ENCODE measurements around the gene MPPED1.

The MPPED1 gene

DNA sequence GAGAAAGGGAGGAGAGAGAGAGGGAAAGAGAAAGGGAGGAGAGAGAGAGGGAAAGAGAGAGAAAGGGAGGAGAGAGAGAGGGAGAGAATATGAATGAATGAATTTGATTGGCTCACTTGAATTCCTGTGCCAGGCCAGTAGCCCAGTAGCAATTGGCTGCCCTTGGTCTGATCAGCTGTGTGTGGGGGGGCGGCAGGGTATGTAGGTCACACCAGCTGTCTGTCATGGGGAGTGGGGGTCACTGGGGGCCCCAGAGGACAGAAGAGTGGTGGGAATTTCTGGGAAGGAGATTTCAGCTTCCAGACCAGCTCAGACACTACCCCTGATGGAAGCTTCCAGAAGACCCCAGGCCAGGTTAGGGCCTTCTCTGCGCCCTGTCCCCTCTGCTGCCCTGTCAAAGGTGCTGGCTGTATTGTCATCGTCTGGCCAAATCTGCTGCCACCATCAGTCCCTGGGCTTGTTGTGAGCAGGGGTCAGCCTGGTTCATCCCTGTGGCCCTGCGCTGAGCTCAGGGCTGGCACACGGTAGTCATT, 21.1 kb downstream of the MPPED1 start:
- no peak for DNase-seq

DNA sequence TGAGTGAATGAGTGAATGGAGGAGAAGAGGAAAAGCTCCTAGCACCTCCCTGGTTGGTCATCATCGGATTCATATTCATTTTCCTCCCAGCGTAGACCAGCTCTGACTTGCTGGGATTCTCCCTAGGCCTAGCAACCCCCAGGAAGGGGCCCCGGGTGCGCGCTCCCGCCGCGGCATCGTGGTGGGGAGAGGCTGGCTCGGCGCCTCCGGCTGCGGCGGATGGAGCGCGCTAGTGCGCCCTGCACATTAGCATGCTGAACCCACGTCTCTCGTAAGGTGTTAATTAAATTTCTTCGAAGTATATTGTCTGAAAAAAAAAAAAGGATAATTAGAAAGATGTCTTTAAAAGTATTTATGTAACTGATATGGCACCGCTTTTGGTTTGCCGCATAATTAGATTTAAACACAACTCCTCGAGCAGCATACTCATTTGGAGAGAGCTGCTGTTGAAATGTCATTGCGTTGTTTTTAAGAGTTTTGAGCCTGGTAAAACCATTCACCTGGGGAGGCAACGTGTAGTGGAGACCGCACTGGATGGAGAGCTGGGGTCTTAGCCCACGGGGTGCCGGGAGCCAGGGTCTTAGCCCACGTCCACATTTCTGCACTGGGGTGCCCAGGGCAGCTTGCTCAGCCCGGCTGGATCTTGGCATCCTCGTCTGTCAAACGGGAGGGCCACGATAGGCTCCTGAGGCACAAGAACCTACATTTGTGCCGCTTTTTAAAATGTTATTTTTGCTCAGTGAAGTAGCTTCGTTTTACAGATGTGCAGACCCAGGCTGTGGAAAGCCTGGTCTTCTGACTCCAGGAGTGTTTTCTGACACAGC, 21.8 kb downstream of the MPPED1 start:
- DNase-seq = no peak

DNA sequence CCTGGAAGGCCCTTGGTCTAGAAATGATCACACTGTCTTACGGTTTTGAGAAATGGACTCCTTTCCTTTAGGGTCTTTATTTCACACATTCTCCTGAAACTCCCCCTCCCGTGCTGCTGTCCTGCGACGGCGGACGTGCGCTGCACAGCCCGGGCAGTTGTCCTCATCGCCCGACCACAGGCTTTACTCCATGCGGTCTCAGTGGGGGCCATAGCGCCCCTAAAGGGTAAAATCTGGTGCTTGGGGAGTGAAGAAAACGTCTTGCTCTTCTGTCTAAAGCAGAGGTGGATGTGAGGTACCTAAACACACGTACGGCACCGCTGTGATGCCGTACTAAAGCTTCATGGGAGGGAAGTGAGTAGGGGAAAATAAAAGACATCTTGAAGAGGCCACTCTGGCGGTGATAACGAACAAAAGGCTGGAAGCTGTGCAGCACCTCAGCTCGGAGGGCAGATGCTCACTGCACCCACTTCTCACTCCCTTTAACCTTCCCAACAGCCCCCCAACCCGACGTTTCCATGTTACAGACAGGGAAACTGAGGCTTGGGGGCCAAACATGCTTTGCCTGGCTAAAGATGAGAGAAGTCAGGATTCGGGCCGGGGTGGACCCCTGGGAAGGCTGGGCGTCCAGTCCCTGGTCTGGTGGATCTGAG, 22.6 kb downstream of the MPPED1 start:
- DNase-seq = no peak

GRCh38 chr22:43434928-43435311, 23.1 kb downstream of the MPPED1 start:
- no peak for DNase-seq

DNA sequence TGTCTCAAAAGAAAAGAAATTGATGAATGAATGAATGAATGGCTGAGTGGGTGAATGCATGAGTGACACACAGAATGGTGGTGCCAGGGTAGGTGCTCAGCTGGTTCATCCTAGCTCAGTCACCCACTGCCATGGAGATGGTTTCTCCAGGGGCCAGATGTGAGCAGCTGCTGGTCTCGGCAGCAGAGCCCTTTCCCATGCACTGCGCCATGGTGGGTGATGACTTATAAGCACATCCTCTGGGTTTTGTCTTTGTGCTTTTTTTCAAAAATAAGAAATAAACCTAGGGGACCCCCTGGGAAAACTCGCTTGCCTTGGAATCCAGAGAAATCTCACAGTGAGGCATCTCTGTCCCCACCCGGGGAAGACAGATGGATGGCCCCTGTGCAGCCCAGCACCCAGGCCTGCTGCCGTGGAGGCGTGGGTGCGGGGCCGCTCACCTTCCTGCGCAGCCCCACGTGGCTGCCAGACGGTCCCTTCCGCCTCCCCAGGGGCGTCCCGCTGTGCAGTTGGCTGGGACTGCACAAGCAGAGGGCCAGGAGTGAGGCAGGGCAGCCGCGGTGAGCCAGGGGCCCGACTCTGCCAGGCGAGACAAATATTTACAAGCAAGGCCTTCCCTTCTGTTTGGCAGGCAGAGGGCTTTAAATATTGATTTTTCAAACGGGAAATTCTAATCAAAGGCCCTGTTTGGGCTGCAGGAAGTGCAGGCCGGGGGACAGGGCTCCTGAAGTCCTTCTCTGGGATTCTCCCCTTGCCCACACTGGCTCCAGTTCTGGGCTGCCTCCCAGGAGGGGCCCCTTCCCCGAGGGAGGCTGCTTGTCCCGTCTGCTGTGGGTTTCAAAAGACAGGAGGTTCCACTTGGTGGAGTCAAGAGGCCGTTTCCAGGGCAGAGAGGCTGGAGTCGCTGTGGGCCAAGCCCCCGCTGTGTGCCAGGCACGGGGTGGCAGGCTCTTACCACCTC, 24.3 kb downstream of the MPPED1 start:
- no peak for DNase-seq

GRCh38 chr22:43436868-43437267, 25.1 kb downstream of the MPPED1 start:
- no peak for DNase-seq

GRCh38 chr22:43437871-43438475, 26.2 kb downstream of the MPPED1 start:
- DNase-seq = no peak

GRCh38 chr22:43438666-43439347, 27.0 kb downstream of the MPPED1 start:
- DNase-seq = no peak

DNA sequence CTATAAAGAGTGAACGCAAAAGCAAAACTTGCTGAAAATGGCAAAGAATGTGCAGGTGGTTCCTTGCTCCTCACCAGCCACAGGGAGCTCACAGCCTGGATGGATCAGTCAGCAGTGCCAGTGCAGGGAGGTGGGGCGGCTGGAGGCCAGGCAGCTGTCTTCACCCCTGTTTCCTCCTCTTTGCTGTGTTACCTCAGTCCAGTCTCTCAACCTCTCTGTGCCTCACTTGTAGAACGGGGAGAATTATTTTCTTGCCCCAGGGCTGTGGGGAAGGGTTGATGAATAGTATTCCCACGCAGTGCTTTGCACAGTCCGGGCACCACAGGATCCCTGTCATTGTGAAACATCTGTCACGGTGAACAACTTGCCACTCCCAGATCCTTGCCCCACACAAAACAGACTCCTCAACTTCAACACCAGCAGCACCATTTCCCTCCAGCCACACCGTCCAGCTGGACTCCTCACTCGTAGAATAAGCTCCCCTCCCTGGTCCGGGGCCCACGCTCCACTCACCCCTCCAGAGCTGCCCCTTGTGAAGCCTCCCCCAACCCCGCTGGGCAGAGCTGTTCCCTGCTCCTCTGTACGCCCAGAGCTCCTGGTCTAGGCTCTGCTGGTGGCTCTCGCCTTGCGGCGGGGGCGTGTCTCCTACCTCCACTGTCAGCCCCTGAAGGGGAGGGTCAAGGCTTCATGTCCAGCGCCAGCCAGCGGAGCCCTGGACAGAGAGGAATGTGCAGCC, 27.7 kb downstream of the MPPED1 start:
- no peak for DNase-seq

DNA sequence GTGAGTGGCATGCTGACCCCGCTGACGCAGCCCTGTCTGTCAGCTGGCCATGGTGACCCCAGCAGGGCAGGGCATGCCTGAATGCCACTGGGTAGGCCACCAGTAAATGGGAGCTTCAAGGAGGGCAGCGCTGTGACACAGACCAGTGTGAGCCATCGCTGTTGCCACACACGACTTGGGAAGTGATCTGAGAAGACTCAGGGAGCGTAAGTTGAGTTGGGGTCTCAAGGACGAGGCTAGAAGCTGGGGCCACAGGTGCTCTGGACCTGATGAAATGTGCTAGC, 28.2 kb downstream of the MPPED1 start:
- no peak for DNase-seq

DNA sequence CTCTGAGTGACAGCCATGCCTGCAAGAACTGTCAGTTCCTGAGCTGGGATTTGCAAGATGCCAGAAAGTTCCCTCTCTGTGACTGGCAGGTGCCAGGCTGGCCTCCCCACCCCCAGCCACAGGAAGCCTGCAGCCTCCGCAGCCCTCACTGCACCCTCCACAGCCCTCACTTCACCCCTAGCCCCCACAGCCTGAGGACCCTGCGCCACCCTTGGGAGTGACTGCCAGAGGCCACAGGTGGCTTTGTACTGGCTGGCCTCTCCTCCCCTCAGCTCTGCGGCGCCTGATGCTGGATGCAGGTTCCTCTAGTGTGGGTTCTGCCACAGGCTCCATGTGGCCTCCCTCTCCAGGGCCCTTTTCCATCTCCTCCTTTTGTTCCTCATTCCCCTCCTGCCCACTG, 28.7 kb downstream of the MPPED1 start:
- no peak for DNase-seq

DNA sequence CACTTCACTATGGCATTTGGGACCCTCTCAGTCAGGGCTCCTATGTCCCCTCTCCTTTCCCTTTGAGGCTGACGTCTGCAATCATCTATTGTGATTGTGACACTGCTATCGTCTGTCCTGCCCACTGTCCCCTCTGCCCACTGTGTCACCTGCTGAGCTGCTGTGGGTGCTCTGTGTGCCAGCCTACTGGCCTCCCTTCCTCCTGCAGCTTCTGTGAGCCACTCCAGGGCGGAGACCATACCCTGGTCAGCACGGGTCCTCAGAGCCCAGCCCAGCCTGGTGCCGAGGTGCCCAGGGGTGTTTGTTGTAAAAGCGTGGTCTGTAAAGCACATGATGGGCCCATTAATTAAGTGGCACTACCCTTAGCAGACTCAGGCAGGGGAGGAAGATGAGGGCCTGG, 29.4 kb downstream of the MPPED1 start:
- DNase-seq = no peak

DNA sequence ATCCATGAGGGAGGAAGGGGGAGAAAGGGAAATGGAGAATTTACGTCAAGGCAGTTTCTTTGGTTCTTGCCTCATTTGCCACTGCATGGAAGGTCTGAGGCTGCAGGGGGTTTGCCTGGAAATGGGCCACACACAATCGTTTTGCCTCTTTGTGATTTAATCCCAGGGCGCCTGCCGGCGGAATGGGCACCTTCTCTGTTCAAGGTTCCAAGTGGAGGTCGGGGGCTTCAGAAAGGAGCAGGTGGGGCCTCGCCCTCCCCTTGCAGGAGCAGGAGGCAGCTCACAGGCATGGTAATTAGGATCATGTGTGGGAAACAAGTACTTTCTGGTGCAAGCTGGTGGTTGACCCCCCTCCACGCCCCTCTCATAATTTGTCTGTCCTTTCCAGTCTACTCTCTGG, 29.9 kb downstream of the MPPED1 start:
- no peak for DNase-seq

DNA sequence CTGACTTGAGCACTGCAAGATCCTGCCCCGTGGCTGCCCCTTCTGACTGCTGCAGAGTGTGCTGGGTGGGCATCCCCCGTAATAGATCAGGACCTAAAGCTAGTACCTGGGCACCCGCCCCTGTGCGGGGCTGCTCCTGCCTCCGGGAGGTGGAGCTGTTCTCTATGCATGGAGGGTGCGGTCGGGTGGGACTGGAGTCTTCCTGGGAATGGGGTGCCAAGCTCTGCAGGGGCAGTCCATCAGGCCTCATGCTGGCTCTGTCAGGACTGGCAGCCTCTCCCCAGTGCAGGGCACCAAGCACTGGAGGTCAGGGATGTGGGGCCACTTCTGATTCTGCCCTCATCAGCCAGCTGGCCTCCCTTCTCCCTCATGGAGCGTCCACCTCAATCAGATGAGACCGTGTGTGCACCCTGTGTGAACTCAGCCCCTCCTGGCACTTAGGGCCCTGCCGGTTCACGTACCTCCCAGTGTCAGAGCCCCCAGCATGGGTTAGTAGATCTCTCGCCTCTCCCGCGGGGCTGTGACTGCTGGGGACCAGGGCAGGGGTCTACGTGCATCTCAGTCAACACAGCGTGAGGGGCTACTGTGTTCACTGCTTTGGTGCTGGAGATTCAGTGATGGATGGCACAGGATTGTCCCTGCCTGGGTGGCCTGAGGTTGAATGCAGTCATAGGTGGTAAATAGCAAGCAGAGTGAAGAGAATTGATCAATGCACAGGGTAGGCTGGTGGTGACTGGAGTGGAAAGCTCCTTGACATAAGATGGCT, 30.8 kb downstream of the MPPED1 start:
- DNase-seq = no peak

DNA sequence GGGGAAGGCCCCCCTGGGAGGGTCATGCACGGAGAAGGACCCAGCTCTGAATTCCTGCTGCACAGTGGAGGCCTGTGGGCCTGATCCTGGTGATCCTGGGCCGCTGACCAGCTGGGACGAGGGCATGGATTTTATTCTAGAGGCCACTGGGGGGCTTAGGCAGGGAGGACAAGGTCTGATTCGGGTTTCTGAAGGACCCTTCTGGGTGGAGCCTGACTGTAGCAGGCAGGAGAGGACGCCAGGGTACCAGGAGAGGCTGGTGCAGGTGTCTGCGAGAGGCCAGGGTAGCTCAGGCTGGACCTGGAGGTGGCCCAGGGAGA, 31.3 kb downstream of the MPPED1 start:
- DNase-seq = no peak

GRCh38 chr22:43446037-43446803, 34.4 kb downstream of the MPPED1 start:
- DNase-seq = no peak

DNA sequence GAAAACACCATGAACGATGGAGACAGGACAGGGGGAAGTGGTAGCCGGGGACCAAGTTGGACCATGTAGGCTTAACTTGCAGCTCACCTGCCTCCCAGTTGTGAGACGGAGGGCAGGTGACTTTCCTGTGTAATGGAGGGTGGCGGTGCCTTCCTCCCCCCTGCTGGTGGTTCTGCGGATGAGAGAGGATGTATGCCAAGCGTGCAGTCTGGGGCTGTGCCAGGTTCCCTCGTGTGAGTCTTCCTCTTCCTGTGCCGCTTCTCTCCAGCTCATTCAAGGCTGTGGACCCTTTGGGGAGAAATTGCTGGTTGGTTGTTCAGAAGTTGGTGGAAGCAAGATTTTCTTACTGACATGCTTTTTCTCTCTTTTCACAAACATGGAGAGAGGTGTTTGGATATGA, 35.1 kb downstream of the MPPED1 start:
- DNase-seq = no peak

DNA sequence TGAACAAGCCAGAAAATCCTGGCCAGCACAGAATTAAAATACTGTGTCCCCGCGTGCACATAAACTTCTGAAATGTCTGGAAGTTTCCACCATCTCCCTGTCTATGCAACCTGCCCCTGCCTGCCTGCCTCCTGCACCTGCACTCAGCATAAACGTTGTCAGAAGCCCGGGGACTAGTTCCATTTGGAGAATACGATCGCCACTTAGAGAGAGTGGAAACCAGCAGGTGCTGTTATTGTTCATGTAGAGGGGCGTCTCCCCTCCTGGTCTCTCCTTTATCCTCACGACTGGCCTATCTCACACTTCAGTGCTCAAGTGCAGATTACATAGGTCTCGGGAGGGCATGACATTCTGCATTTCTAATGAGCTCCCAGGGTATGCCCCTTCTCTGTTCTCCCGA, 35.6 kb downstream of the MPPED1 start:
- DNase-seq = no peak

DNA sequence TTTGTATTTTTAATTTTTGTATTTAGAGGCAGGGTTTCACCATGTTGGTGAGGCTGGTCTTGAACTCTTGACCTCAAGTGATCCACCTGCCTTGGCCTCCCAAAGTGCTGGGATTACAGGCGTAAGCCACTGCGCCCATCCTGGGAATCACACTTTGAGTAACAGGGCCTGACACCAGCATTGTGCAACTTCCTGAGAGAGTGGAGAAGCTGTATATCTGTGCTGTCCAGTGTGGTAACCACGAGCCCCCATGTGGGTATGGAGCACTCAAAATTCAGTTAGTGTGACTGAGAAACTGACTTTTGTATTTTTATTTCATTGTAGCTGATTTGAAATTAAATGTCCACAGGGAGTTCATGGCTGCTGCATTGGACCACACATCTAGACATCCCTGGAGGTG, 36.2 kb downstream of the MPPED1 start:
- no peak for DNase-seq

DNA sequence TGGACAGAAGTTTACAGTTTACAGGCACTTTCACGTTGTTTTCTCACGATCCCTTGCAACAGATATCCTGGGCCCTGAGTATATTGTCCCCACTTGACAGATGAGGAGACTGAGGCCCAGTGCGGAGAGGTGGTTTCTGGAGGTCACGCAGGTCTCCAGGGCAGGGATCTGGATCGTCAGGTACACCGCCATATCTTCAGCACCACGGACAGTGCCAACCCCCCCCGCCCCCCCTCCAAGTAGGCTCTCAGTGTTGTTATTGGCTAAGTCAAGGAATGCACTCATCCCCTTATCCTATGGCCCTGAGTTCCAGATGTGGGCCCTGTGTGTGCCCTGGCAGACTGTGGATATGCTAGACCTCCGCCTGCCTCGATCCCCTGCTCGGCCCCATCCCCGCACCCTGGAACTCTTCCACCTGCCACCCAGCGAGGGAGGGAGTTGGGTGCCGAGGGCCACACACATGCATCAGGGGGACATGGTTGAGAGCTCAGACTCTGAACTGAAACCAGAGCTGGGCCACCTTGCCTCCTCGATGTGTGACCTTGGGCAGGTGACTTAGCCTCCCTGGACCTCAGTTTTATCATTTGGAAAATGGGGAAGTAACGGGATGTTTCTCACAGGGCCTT, 37.5 kb downstream of the MPPED1 start:
- peak; percentile 2 for DNase-seq
